Measurements from ENCODE around the gene MIA.
"Not testable (repeated sequence)": the region's sequence is repeated elsewhere in the genome, so short reads cannot be mapped to it uniquely, and the experiment has no call there.

The MIA gene

GRCh38 chr19:40802300-40803169, 27.2 kb downstream of the MIA start:
- DNase-seq (ENCODE audit: low read depth in 2 of 2, low spot score in 1 of 2), result no peak

- DNase-seq (ENCODE audit: low read depth in 2 of 2, low spot score in 1 of 2), result no peak
Measured at GRCh38 chr19:40803170-40803856, 28.0 kb downstream of the MIA start.

- DNase-seq (ENCODE audit: low read depth in 2 of 2, low spot score in 1 of 2), result peak in 1 of 2 donors; percentile 27
Measured at GRCh38 chr19:40803857-40804782, 28.8 kb downstream of the MIA start.

GRCh38 chr19:40804783-40805242, 29.5 kb downstream of the MIA start:
- no peak for DNase-seq (ENCODE audit: low read depth in 2 of 2, low spot score in 1 of 2)

GRCh38 chr19:40805258-40805868, 30.0 kb downstream of the MIA start:
- DNase-seq (ENCODE audit: low read depth in 2 of 2, low spot score in 1 of 2), result no peak

GRCh38 chr19:40806423-40807146, 31.3 kb downstream of the MIA start:
- DNase-seq (ENCODE audit: low read depth in 2 of 2, low spot score in 1 of 2), result peak in 1 of 2 donors; percentile 55

GRCh38 chr19:40807147-40808020, 32.1 kb downstream of the MIA start:
- DNase-seq (ENCODE audit: low read depth in 2 of 2, low spot score in 1 of 2), result no peak

- DNase-seq (ENCODE audit: low read depth in 2 of 2, low spot score in 1 of 2), result no peak
Measured at GRCh38 chr19:40808021-40808325, 32.7 kb downstream of the MIA start.

GRCh38 chr19:40808497-40808896, 33.2 kb downstream of the MIA start:
- no peak for DNase-seq (ENCODE audit: low read depth in 2 of 2, low spot score in 1 of 2)

GRCh38 chr19:40809358-40810086, 34.2 kb downstream of the MIA start:
- DNase-seq (ENCODE audit: low read depth in 2 of 2, low spot score in 1 of 2), result no peak

GRCh38 chr19:40810160-40810559, 34.8 kb downstream of the MIA start:
- no peak for DNase-seq (ENCODE audit: low read depth in 2 of 2, low spot score in 1 of 2)

GRCh38 chr19:40810649-40811408, 35.5 kb downstream of the MIA start:
- not testable (repeated sequence) for DNase-seq (ENCODE audit: low read depth in 2 of 2, low spot score in 1 of 2)

GRCh38 chr19:40811478-40812341, 36.4 kb downstream of the MIA start:
- no peak for DNase-seq (ENCODE audit: low read depth in 2 of 2, low spot score in 1 of 2)

GRCh38 chr19:40812571-40812970, 37.2 kb downstream of the MIA start:
- not testable (repeated sequence) for DNase-seq (ENCODE audit: low read depth in 2 of 2, low spot score in 1 of 2)

- DNase-seq (ENCODE audit: low read depth in 2 of 2, low spot score in 1 of 2), result no peak
Measured at GRCh38 chr19:40813182-40813581, 37.9 kb downstream of the MIA start.

GRCh38 chr19:40815223-40815622, 39.9 kb downstream of the MIA start:
- DNase-seq (ENCODE audit: low read depth in 2 of 2, low spot score in 1 of 2), result no peak

Data from stimulated activated CD8-positive, alpha-beta memory T cell treated with anti-CD3 and anti-CD28 coated beads, Interleukin-4, amount 100 ng/mL, for 1 hour (primary cell).